Endothelial cell (in vitro differentiated cells): Measurements from ENCODE around the gene PCIF1. TPM values are rescaled to one million over a fixed set of nuclear protein-coding genes. Genes with fewer than 3 reads are reported as not detected.

Source experiments
- DNase-seq: peaks from one replicate; pipeline ENCODE4 v3.0.0; 2021; ENCODE audit warnings: low spot score
- H3K27ac Mint-ChIP-seq: one replicate; pipeline ENCODE4 v1.8.0; 2021; ENCODE audit warnings: mixed read lengths, inconsistent platforms; ENCODE audit not compliant: unreplicated experiment
- H3K27me3 Mint-ChIP-seq: one replicate; pipeline ENCODE4 v1.8.0; 2021; ENCODE audit warnings: mild to moderate bottlenecking, moderate library complexity, mixed read lengths, inconsistent platforms; ENCODE audit not compliant: unreplicated experiment
- H3K36me3 Mint-ChIP-seq: one replicate; pipeline ENCODE4 v1.8.0; 2021; ENCODE audit warnings: mild to moderate bottlenecking, low read depth, mixed read lengths, inconsistent platforms; ENCODE audit not compliant: unreplicated experiment
- H3K4me1 Mint-ChIP-seq: one replicate; pipeline ENCODE4 v1.8.0; 2021; ENCODE audit warnings: mild to moderate bottlenecking, mixed read lengths, inconsistent platforms; ENCODE audit not compliant: unreplicated experiment
- H3K4me3 Mint-ChIP-seq: one replicate; pipeline ENCODE4 v1.8.0; 2021; ENCODE audit warnings: mild to moderate bottlenecking, mixed read lengths, inconsistent platforms; ENCODE audit not compliant: unreplicated experiment
- H3K9me3 Mint-ChIP-seq: one replicate; pipeline ENCODE4 v1.8.0; 2021; ENCODE audit warnings: mixed read lengths, inconsistent platforms; ENCODE audit not compliant: unreplicated experiment
- CTCF ChIP-seq: fragments of 200-600 bp; sonication (generic); IDR thresholded peaks from one replicate; pipeline ENCODE4 v1.5.0; 2021; ENCODE audit warnings: antibody characterized with exemption; ENCODE audit not compliant: unreplicated experiment
- total RNA-seq: library from RNA; stranded (reverse); fragmentation: NEBNext Ultra II Directional; extraction: Animal tissue kit (Norgen Biotek cat#: 25700); gene quantifications from one replicate; pipeline ENCODE4 v1.2.1, GENCODE V29; 2021; ENCODE audit not compliant: unreplicated experiment

The PCIF1 gene
- total RNA-seq, 1 donor from 2014 or later, result 34.8 TPM

- Mint-ChIP-seq H3K4me1 (peaks cover 9% of the 10 kb centered on the region), H3K36me3 (peaks cover 3% of the 10 kb centered on the region), H3K9me3 (no peaks in the 10 kb centered on the region), H3K27me3 (peaks cover 7% of the 10 kb centered on the region), H3K4me3 (no peak overlapping the region), H3K27ac (no peak overlapping the region)
- no peak for DNase-seq
- TF ChIP-seq CTCF, result no peak
Observed at GRCh38 chr20:45974896-45975565, 40.5 kb downstream of the PCIF1 start.

GRCh38 chr20:45975686-45976085, 41.2 kb downstream of the PCIF1 start:
- no peaks in the 10 kb centered on the region for H3K9me3 Mint-ChIP-seq

DNA sequence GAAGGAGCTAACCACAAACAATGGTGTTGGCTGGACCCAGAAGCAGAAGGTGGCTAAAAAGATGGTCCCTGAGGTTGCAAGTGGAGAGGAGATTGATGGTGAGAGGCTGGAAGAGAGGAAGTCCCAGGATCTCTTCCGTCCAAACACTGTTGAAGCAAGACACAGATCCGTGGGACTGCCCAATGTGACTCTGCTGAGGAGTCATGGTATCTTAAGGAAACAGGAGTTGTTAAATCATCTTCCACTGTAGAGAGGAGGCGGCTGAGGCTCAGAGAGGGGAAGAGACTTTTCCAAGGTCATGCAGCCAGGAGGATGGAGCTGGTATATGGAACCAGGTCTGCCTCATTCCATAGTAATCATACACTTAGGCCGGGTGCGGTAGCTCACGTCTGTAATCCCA, 41.6 kb downstream of the PCIF1 start:
- Mint-ChIP-seq H3K9me3 (no peaks in the 10 kb centered on the region), H3K27me3 (peaks cover 7% of the 10 kb centered on the region), H3K4me1 (peaks cover 4% of the 10 kb centered on the region), H3K27ac (no peak overlapping the region), H3K36me3 (no peaks in the 10 kb centered on the region), H3K4me3 (no peak overlapping the region)
- DNase-seq, result no peak
- no peak for TF ChIP-seq CTCF

More at GRCh38 chr20:45975686-45976085, 41.2 kb downstream of the PCIF1 start:
- DNase-seq, result no peak
- H3K4me1 Mint-ChIP-seq, result peaks cover 4% of the 10 kb centered on the region
- H3K27me3 Mint-ChIP-seq, result peaks cover 7% of the 10 kb centered on the region
- H3K36me3 Mint-ChIP-seq, result no peaks in the 10 kb centered on the region
- no peak overlapping the region for H3K4me3 Mint-ChIP-seq
- TF ChIP-seq CTCF, result no peak
- no peak overlapping the region for H3K27ac Mint-ChIP-seq

- Mint-ChIP-seq H3K36me3 (no peaks in the 10 kb centered on the region), H3K27me3 (no peaks in the 10 kb centered on the region), H3K4me1 (peaks cover 3% of the 10 kb centered on the region), H3K4me3 (no peak overlapping the region), H3K27ac (no peak overlapping the region), H3K9me3 (no peaks in the 10 kb centered on the region)
- TF ChIP-seq CTCF, result no peak
- no peak for DNase-seq
Observed at GRCh38 chr20:45981261-45981660, 46.8 kb downstream of the PCIF1 start.

DNA sequence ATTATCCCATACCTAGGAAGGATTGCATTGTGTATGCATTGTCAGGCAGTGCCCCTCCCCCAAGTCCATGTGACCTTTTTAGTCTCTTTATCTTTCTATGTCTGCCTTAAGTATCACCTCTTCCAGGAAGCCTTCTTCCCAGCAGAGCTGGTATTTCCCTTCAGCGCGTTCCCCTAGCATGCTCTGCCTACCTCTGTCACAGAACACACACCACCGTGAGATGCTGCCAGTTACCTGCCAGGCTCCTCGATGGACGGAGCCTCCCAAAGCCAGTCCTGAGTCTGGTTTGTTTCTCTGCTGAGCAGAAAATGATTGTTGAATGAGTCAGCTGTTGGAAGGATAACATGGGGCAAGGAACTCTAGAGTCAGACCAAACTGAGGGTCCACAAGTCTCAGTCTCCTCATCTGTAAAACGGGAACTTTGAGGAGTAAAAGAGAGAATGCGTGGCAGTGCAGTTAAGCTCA, 48.8 kb downstream of the PCIF1 start:
- H3K27ac Mint-ChIP-seq, result no peak overlapping the region

More for the DNA sequence above, 48.8 kb downstream of the PCIF1 start:
- Mint-ChIP-seq H3K4me1 (peaks cover 3% of the 10 kb centered on the region), H3K9me3 (no peaks in the 10 kb centered on the region), H3K36me3 (no peaks in the 10 kb centered on the region), H3K27me3 (no peaks in the 10 kb centered on the region), H3K4me3 (no peak overlapping the region)
- no peak for DNase-seq
- TF ChIP-seq CTCF, result no peak
